Prostate gland (tissue), 2 donors: ENCODE data around the gene SUMF2. TPM values are rescaled to one million over a fixed set of nuclear protein-coding genes. Genes with fewer than 3 reads are reported as not detected.
"Not testable (repeated sequence)": the region's sequence is repeated elsewhere in the genome, so short reads cannot be mapped to it uniquely, and the experiment has no call there.

Experiments
- DNase-seq: peaks from one replicate; pipeline ENCODE4 v3.0.0-alpha.2; 2019; ENCODE audit warnings: low spot score
- H3K27ac ChIP-seq, 2 donors: fragments of 200-600 bp; sonication (generic); 2 replicates each; pipeline ENCODE4 v1.5.1; 2017 to 2019
- H3K27me3 ChIP-seq: fragments of 200-600 bp; sonication (generic); replicated peaks from 2 replicates; pipeline ENCODE4 v1.5.1; 2019; ENCODE audit not compliant: insufficient read depth
- H3K36me3 ChIP-seq, 2 donors: fragments of 200-600 bp; sonication (generic); 1 replicate in 1 of 2; 2 replicates in 1 of 2; pipeline versions ENCODE4 v1.5.1 to v1.8.1; 2017 to 2019
- H3K4me1 ChIP-seq: fragments of 200-600 bp; sonication (generic); replicated peaks from 2 replicates; pipeline ENCODE4 v1.5.1; 2019
- H3K4me3 ChIP-seq, 2 donors: fragments of 200-600 bp; sonication (generic); 2 replicates each; pipeline ENCODE4 v1.5.1; 2017 to 2019
- H3K9me3 ChIP-seq: fragments of 200-600 bp; sonication (generic); 2 replicates; pipeline ENCODE4 v1.5.1; 2017
- POLR2A ChIP-seq: fragments of 450-650 bp; IDR thresholded peaks from one replicate; pipeline ENCODE4 v1.6.1; 2016; ENCODE audit warnings: antibody characterized with exemption, mild to moderate bottlenecking
- POLR2AphosphoS5 ChIP-seq: sonication (generic); formaldehyde crosslinking; IDR thresholded peaks from one replicate; pipeline ENCODE4 v1.6.1; 2017; ENCODE audit warnings: antibody characterized with exemption
- WGBS: methylation state at CpG from one replicate; pipeline ENCODE4 v1.1.5; 2018; 5-methylcytosine and 5-hydroxymethylcytosine counted together
- intact Hi-C: fragments of 100-400 bp; cut with DNase I; formaldehyde crosslinking; loops from one replicate; pipeline ENCODE4 v1.14.2; 2022
- total RNA-seq, 2 donors: library from RNA; depleted of rRNA; stranded (reverse); fragments of >200 nt; gene quantifications; one replicate each; pipeline ENCODE4 v1.1.0, GENCODE V29; 2016
- TF ChIP-seq, protein P1 (sequence below), 4 experiments: fragments of 200-600 bp in 2 of 4; fragments of 450-650 bp in 2 of 4; sonication (generic) in 2 of 4; IDR thresholded peaks; 1 replicate in 3 of 4; 2 replicates in 1 of 4; pipeline ENCODE4 v1.5.1; 2016 to 2019; ENCODE audit warnings: antibody characterized with exemption in 4 of 4, mild to moderate bottlenecking in 2 of 4, moderate library complexity in 2 of 4

The SUMF2 gene
- total RNA-seq, 2 donors from 2014 or later, result 152 to 210 TPM

DNA sequence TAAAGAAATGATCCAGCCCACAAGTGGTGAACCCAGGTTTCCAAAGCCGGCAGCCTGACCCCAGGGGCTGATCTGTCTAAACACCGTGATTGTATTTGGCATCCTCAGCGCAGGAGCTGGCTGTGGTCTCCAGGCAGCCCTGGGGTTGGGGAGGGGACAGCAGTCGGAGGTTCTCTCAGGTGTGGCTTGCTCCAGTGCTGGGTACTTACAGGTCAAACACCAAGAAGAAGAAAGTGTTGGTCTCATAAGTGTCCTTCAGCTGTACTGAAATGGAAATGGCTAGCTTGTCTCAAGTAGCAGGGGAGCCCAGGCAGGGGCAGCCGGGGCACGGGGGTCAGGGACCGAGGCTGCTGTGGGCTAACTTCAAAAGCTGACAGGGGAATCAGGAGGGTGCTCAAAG lies 22.7 kb downstream of the SUMF2 start:
- Histone ChIP-seq H3K9me3 (no peaks in the 10 kb centered on the region), H3K4me1 (no peaks in the 10 kb centered on the region), H3K36me3 (no peaks in the 10 kb centered on the region), H3K27ac (no peak overlapping the region), H3K4me3 (no peak overlapping the region), H3K27me3 (no peaks in the 10 kb centered on the region)
- 91% methylated on average over 7 of the region's 7 CpGs for WGBS
- no peak for TF ChIP-seq POLR2AphosphoS5
- no peak for TF ChIP-seq POLR2A
- TF ChIP-seq, protein P1, sequence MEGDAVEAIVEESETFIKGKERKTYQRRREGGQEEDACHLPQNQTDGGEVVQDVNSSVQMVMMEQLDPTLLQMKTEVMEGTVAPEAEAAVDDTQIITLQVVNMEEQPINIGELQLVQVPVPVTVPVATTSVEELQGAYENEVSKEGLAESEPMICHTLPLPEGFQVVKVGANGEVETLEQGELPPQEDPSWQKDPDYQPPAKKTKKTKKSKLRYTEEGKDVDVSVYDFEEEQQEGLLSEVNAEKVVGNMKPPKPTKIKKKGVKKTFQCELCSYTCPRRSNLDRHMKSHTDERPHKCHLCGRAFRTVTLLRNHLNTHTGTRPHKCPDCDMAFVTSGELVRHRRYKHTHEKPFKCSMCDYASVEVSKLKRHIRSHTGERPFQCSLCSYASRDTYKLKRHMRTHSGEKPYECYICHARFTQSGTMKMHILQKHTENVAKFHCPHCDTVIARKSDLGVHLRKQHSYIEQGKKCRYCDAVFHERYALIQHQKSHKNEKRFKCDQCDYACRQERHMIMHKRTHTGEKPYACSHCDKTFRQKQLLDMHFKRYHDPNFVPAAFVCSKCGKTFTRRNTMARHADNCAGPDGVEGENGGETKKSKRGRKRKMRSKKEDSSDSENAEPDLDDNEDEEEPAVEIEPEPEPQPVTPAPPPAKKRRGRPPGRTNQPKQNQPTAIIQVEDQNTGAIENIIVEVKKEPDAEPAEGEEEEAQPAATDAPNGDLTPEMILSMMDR (IDR thresholded peaks at IDR 0.05), result no peak
- no peak for DNase-seq
- intact Hi-C loops, result no loop called here

DNA sequence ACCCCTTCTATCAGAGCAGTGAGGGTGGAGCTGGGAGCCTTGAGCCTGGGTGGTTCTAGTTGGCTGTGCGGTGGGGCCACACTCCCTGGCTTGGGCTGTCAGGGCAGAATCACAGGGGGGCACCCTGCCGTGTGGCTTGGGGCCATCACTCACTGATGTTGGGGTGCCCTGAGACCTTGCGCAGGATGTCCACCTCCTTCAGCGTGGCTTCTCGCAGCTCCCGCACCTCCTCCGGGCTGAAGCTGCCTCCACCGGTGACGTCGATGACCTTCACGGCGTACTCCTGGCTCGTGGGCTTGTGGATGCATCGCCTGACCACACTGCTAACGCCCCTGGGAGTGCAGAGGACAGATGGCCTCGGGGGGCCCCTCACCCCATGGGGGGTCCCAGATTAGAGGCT lies 23.4 kb downstream of the SUMF2 start:
- WGBS, result 92% methylated on average over 16 of the region's 16 CpGs

GRCh38 chr7:56091591-56091990 lies 27.5 kb downstream of the SUMF2 start:
- Histone ChIP-seq H3K9me3 (no peaks in the 10 kb centered on the region), H3K27me3 (no peaks in the 10 kb centered on the region), H3K27ac (peak overlapping the region; percentile 46 to 71), H3K4me1 (peaks cover 5% of the 10 kb centered on the region), H3K36me3 (no peaks in the 10 kb centered on the region), H3K4me3 (no peak overlapping the region)
- intact Hi-C loops, result no loop called here
- peak; percentile 26 for DNase-seq
- 64% methylated on average over 3 of the region's 3 CpGs for WGBS
- TF ChIP-seq, protein P1 (IDR thresholded peaks at IDR 0.05), result no peak
- TF ChIP-seq POLR2AphosphoS5 (no peak), POLR2A (no peak)

More for the DNA sequence above, 23.4 kb downstream of the SUMF2 start:
- Histone ChIP-seq H3K4me3 (no peak overlapping the region), H3K4me1 (peaks cover 1% of the 10 kb centered on the region), H3K27me3 (no peaks in the 10 kb centered on the region), H3K9me3 (no peaks in the 10 kb centered on the region), H3K36me3 (no peaks in the 10 kb centered on the region), H3K27ac (no peak overlapping the region)
- intact Hi-C loops, result no loop called here
- DNase-seq, result no peak
- no peak for TF ChIP-seq POLR2A

- H3K27me3 ChIP-seq, DNase-seq, H3K9me3 ChIP-seq, intact Hi-C loops, H3K4me3 ChIP-seq, H3K36me3 ChIP-seq, H3K4me1 ChIP-seq: not testable (repeated sequence)
- WGBS, result 31% methylated on average over 6 of the region's 6 CpGs
- H3K27ac ChIP-seq, result peak overlapping the region; percentile 46 to 71
Measured at GRCh38 chr7:56092388-56092787, 28.3 kb downstream of the SUMF2 start.

- Histone ChIP-seq H3K4me1 (peaks cover 5% of the 10 kb centered on the region), H3K27ac (peak within 1 kb of the TSS; percentile 46 to 71), H3K4me3 (no peak within 1 kb of the TSS), H3K9me3 (no peaks in the 10 kb centered on the region), H3K36me3 (no peaks in the 10 kb centered on the region), H3K27me3 (no peaks in the 10 kb centered on the region)
- TF ChIP-seq, protein P1 (IDR thresholded peaks at IDR 0.05), result peak in 3 of 4 experiments; percentile 21 to 48 (median 33)
- TF ChIP-seq POLR2AphosphoS5 (peak; percentile 75), POLR2A (no peak)
- peak; percentile 71 for DNase-seq
- intact Hi-C loops, result no loop called here
- WGBS, result 22% methylated on average over 19 of the region's 19 CpGs
Measured at GRCh38 chr7:56092789-56093531, 28.9 kb downstream of the SUMF2 start, which contains the start of gene PHKG1. TSS of gene PHKG1 (minus strand) at chr7:56092952. CDS start at chr7:56088941, 4,011 bp downstream.

GRCh38 chr7:56097700-56098099 lies 33.6 kb downstream of the SUMF2 start:
- WGBS, result 53% methylated on average over 5 of the region's 5 CpGs

GRCh38 chr7:56098187-56099008 lies 34.3 kb downstream of the SUMF2 start:
- DNase-seq, H3K4me3 ChIP-seq, H3K4me1 ChIP-seq, H3K27me3 ChIP-seq, intact Hi-C loops, H3K27ac ChIP-seq, H3K9me3 ChIP-seq: not testable (repeated sequence)
- WGBS, result 93% methylated on average over 8 of the region's 8 CpGs
- peaks cover 0 to 13% of the 10 kb centered on the region in 2 donors for H3K36me3 ChIP-seq

More at GRCh38 chr7:56097700-56098099, 33.6 kb downstream of the SUMF2 start:
- Histone ChIP-seq H3K4me1 (peaks cover under 1% of the 10 kb centered on the region), H3K4me3 (no peak overlapping the region), H3K27ac (no peak overlapping the region), H3K36me3 (peaks cover 0 to 13% of the 10 kb centered on the region in 2 donors), H3K9me3 (no peaks in the 10 kb centered on the region), H3K27me3 (no peaks in the 10 kb centered on the region)
- intact Hi-C loops, result no loop called here
- no peak for DNase-seq
- TF ChIP-seq POLR2AphosphoS5 (no peak), POLR2A (no peak)
- TF ChIP-seq, protein P1 (IDR thresholded peaks at IDR 0.05), result no peak
